Measurements from ENCODE around the gene SMYD3. TPM values are rescaled to one million over a fixed set of nuclear protein-coding genes. Genes with fewer than 3 reads are reported as not detected.

The SMYD3 gene
- total RNA-seq, 1 donor from 2014 or later, result 24.2 TPM

GRCh38 chr1:246122071-246122470, 385.0 kb downstream of the SMYD3 start:
- Mint-ChIP-seq H3K27ac (ENCODE audit: unreplicated experiment) (no peak overlapping the region), H3K27me3 (ENCODE audit: low read depth) (no peaks in the 10 kb centered on the region), H3K36me3 (ENCODE audit: low read depth) (no peaks in the 10 kb centered on the region), H3K4me1 (no peaks in the 10 kb centered on the region), H3K9me3 (no peaks in the 10 kb centered on the region), H3K4me3 (no peak overlapping the region)
- no peak for DNase-seq (ENCODE audit: low read depth, low spot score)
- TF ChIP-seq, protein P1, sequence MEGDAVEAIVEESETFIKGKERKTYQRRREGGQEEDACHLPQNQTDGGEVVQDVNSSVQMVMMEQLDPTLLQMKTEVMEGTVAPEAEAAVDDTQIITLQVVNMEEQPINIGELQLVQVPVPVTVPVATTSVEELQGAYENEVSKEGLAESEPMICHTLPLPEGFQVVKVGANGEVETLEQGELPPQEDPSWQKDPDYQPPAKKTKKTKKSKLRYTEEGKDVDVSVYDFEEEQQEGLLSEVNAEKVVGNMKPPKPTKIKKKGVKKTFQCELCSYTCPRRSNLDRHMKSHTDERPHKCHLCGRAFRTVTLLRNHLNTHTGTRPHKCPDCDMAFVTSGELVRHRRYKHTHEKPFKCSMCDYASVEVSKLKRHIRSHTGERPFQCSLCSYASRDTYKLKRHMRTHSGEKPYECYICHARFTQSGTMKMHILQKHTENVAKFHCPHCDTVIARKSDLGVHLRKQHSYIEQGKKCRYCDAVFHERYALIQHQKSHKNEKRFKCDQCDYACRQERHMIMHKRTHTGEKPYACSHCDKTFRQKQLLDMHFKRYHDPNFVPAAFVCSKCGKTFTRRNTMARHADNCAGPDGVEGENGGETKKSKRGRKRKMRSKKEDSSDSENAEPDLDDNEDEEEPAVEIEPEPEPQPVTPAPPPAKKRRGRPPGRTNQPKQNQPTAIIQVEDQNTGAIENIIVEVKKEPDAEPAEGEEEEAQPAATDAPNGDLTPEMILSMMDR (conservative IDR thresholded peaks at IDR 0.05), result no peak

GRCh38 chr1:246121533-246121932, 385.5 kb downstream of the SMYD3 start:
- TF ChIP-seq, protein P1 (conservative IDR thresholded peaks at IDR 0.05), result no peak
- Mint-ChIP-seq H3K9me3 (no peaks in the 10 kb centered on the region), H3K4me1 (no peaks in the 10 kb centered on the region), H3K27me3 (ENCODE audit: low read depth) (no peaks in the 10 kb centered on the region), H3K36me3 (ENCODE audit: low read depth) (no peaks in the 10 kb centered on the region), H3K4me3 (no peak overlapping the region), H3K27ac (ENCODE audit: unreplicated experiment) (no peak overlapping the region)
- DNase-seq (ENCODE audit: low read depth, low spot score), result no peak

DNA sequence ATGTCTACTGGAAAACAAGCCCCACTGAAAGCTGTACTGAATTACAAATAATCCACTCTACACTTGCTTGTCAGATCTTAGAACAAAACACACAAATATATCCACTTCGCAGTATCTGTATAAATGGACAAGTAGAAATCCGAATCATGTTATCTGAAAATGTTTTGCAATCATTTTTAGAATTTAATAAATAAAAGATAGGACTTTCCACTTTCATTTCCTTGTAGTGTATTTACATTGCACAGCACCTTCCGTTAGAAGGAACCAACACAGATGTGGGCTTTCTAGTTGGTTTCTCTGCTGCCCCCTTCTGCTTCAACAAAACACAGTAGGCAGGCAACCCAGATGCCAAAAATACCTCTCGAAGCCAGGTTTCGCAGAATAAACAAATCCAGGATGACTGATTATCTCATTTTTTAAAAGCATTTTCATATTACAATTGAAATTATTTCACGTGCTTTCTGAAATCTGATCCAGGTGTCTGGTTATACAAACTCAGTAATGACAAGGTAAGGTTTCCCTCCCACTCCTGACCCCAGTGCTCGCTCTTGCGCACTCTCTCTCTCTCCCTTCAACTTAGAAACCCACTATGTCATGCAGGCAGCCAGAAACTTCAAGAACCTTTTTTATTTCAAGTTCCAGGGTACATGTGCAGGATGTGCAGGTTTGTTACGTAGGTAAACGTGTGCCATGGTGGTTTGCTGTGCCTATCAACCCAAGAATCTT, 389.9 kb downstream of the SMYD3 start:
- DNase-seq (ENCODE audit: low read depth, low spot score), result no peak
- Mint-ChIP-seq H3K27me3 (ENCODE audit: low read depth) (no peaks in the 10 kb centered on the region), H3K4me1 (no peaks in the 10 kb centered on the region), H3K36me3 (ENCODE audit: low read depth) (no peaks in the 10 kb centered on the region), H3K9me3 (no peaks in the 10 kb centered on the region), H3K27ac (ENCODE audit: unreplicated experiment) (no peak overlapping the region), H3K4me3 (no peak overlapping the region)
- TF ChIP-seq, protein P1 (conservative IDR thresholded peaks at IDR 0.05), result peak; percentile 60

GRCh38 chr1:246114369-246114768, 392.7 kb downstream of the SMYD3 start:
- H3K27ac Mint-ChIP-seq (ENCODE audit: unreplicated experiment), result no peak overlapping the region
- no peak overlapping the region for H3K4me3 Mint-ChIP-seq
- no peak for DNase-seq (ENCODE audit: low read depth, low spot score)
- H3K4me1 Mint-ChIP-seq, result peaks cover 10% of the 10 kb centered on the region
- H3K36me3 Mint-ChIP-seq (ENCODE audit: low read depth), result no peaks in the 10 kb centered on the region
- no peaks in the 10 kb centered on the region for H3K27me3 Mint-ChIP-seq (ENCODE audit: low read depth)
- no peaks in the 10 kb centered on the region for H3K9me3 Mint-ChIP-seq
- TF ChIP-seq, protein P1 (conservative IDR thresholded peaks at IDR 0.05), result no peak

GRCh38 chr1:246113555-246114095, 393.5 kb downstream of the SMYD3 start:
- H3K27ac Mint-ChIP-seq (ENCODE audit: unreplicated experiment), result no peak overlapping the region
- TF ChIP-seq, protein P1 (conservative IDR thresholded peaks at IDR 0.05), result no peak

More at GRCh38 chr1:246113555-246114095, 393.5 kb downstream of the SMYD3 start:
- Mint-ChIP-seq H3K4me1 (peaks cover 14% of the 10 kb centered on the region), H3K36me3 (ENCODE audit: low read depth) (no peaks in the 10 kb centered on the region), H3K9me3 (no peaks in the 10 kb centered on the region), H3K4me3 (no peak overlapping the region), H3K27me3 (ENCODE audit: low read depth) (no peaks in the 10 kb centered on the region)
- no peak for DNase-seq (ENCODE audit: low read depth, low spot score)
